Activated naive CD8-positive, alpha-beta T cell treated with anti-CD3 and anti-CD28 coated beads for 36 hours (primary cell): ENCODE results near the gene ABHD2. TPM values are rescaled to one million over a fixed set of nuclear protein-coding genes. Genes with fewer than 3 reads are reported as not detected.

Experiments used
- DNase-seq: peaks from one replicate; pipeline ENCODE4 v3.0.0; 2021
- H3K27ac Mint-ChIP-seq: one replicate; pipeline ENCODE4 v1.8.0; 2022; ENCODE audit warnings: mild to moderate bottlenecking, moderate library complexity, mixed read lengths
- H3K27me3 Mint-ChIP-seq: one replicate; pipeline ENCODE4 v1.8.0; 2022; ENCODE audit warnings: mild to moderate bottlenecking, mixed read lengths
- H3K36me3 Mint-ChIP-seq: one replicate; pipeline ENCODE4 v1.8.0; 2021; ENCODE audit warnings: mild to moderate bottlenecking, mixed read lengths
- H3K4me1 Mint-ChIP-seq: one replicate; pipeline ENCODE4 v1.8.0; 2021; ENCODE audit warnings: mixed read lengths
- H3K4me3 Mint-ChIP-seq: one replicate; pipeline ENCODE4 v1.8.0; 2022; ENCODE audit warnings: mild to moderate bottlenecking, moderate library complexity, mixed read lengths
- H3K9me3 Mint-ChIP-seq: one replicate; pipeline ENCODE4 v1.8.0; 2022; ENCODE audit warnings: mixed read lengths
- total RNA-seq, 2 experiments: library from RNA; stranded (reverse); gene quantifications; one replicate each; pipeline ENCODE4 v1.2.3, GENCODE V29; 2021

The ABHD2 gene
- total RNA-seq, 2 experiments from 2014 or later: 47.6 to 49.2 TPM

GRCh38 chr15:89201465-89202005 is 113.3 kb downstream of the ABHD2 start:
- Mint-ChIP-seq H3K4me1 (peaks cover 40% of the 10 kb centered on the region), H3K4me3 (no peak overlapping the region), H3K27ac (no peak overlapping the region), H3K9me3 (no peaks in the 10 kb centered on the region), H3K27me3 (no peaks in the 10 kb centered on the region), H3K36me3 (peaks cover 17% of the 10 kb centered on the region)
- no peak for DNase-seq

GRCh38 chr15:89203705-89204273 is 115.5 kb downstream of the ABHD2 start:
- peaks cover 34% of the 10 kb centered on the region for H3K4me1 Mint-ChIP-seq
- no peaks in the 10 kb centered on the region for H3K9me3 Mint-ChIP-seq
- peak overlapping the region; percentile 58 for H3K4me3 Mint-ChIP-seq
- DNase-seq: peak; percentile 35
- H3K27ac Mint-ChIP-seq: peak overlapping the region; percentile 83
- peaks cover 11% of the 10 kb centered on the region for H3K27me3 Mint-ChIP-seq
- peaks cover 15% of the 10 kb centered on the region for H3K36me3 Mint-ChIP-seq

GRCh38 chr15:89205991-89206585 is 117.8 kb downstream of the ABHD2 start:
- Mint-ChIP-seq H3K4me1 (peaks cover 34% of the 10 kb centered on the region), H3K27ac (no peak overlapping the region), H3K4me3 (no peak overlapping the region), H3K9me3 (no peaks in the 10 kb centered on the region), H3K27me3 (peaks cover 11% of the 10 kb centered on the region), H3K36me3 (peaks cover 10% of the 10 kb centered on the region)
- DNase-seq: no peak

- peaks cover 11% of the 10 kb centered on the region for H3K27me3 Mint-ChIP-seq
- peaks cover 34% of the 10 kb centered on the region for H3K4me1 Mint-ChIP-seq
- H3K27ac Mint-ChIP-seq: no peak overlapping the region
- no peaks in the 10 kb centered on the region for H3K9me3 Mint-ChIP-seq
- H3K4me3 Mint-ChIP-seq: no peak overlapping the region
- H3K36me3 Mint-ChIP-seq: peaks cover 5% of the 10 kb centered on the region
- peak; percentile 80 for DNase-seq
These were observed 118.7 kb downstream of the ABHD2 start for GRCh38 chr15:89206908-89207331.

- Mint-ChIP-seq H3K27ac (no peak overlapping the region), H3K27me3 (peaks cover 11% of the 10 kb centered on the region), H3K4me3 (no peak overlapping the region), H3K36me3 (peaks cover 3% of the 10 kb centered on the region), H3K9me3 (no peaks in the 10 kb centered on the region), H3K4me1 (peaks cover 31% of the 10 kb centered on the region)
- DNase-seq: no peak
These were observed 120.0 kb downstream of the ABHD2 start for GRCh38 chr15:89208256-89208655.

GRCh38 chr15:89209057-89209456 is 120.8 kb downstream of the ABHD2 start:
- peaks cover 11% of the 10 kb centered on the region for H3K27me3 Mint-ChIP-seq
- DNase-seq: no peak
- H3K4me3 Mint-ChIP-seq: no peak overlapping the region
- H3K27ac Mint-ChIP-seq: no peak overlapping the region
- H3K36me3 Mint-ChIP-seq: no peaks in the 10 kb centered on the region
- H3K9me3 Mint-ChIP-seq: no peaks in the 10 kb centered on the region
- H3K4me1 Mint-ChIP-seq: peaks cover 23% of the 10 kb centered on the region

- Mint-ChIP-seq H3K36me3 (no peaks in the 10 kb centered on the region), H3K9me3 (no peaks in the 10 kb centered on the region), H3K27ac (no peak overlapping the region), H3K4me1 (peaks cover 5% of the 10 kb centered on the region), H3K4me3 (no peak overlapping the region), H3K27me3 (peaks cover 11% of the 10 kb centered on the region)
- DNase-seq: no peak
These were observed 123.5 kb downstream of the ABHD2 start for GRCh38 chr15:89211678-89212170.

GRCh38 chr15:89215627-89216026 is 127.4 kb downstream of the ABHD2 start:
- no peak overlapping the region for H3K4me3 Mint-ChIP-seq
- H3K9me3 Mint-ChIP-seq: no peaks in the 10 kb centered on the region
- no peaks in the 10 kb centered on the region for H3K27me3 Mint-ChIP-seq
- no peaks in the 10 kb centered on the region for H3K4me1 Mint-ChIP-seq
- H3K27ac Mint-ChIP-seq: no peak overlapping the region
- no peaks in the 10 kb centered on the region for H3K36me3 Mint-ChIP-seq
- no peak for DNase-seq

- Mint-ChIP-seq H3K27me3 (no peaks in the 10 kb centered on the region), H3K36me3 (no peaks in the 10 kb centered on the region), H3K27ac (no peak overlapping the region), H3K4me3 (no peak overlapping the region), H3K9me3 (no peaks in the 10 kb centered on the region), H3K4me1 (peaks cover 2% of the 10 kb centered on the region)
- DNase-seq: no peak
These were observed 128.8 kb downstream of the ABHD2 start for GRCh38 chr15:89217031-89217430.

- peaks cover 2% of the 10 kb centered on the region for H3K4me1 Mint-ChIP-seq
- peaks cover 5% of the 10 kb centered on the region for H3K27me3 Mint-ChIP-seq
- H3K4me3 Mint-ChIP-seq: no peak overlapping the region
- no peak overlapping the region for H3K27ac Mint-ChIP-seq
- no peaks in the 10 kb centered on the region for H3K9me3 Mint-ChIP-seq
- H3K36me3 Mint-ChIP-seq: no peaks in the 10 kb centered on the region
- DNase-seq: no peak
These were observed 129.6 kb downstream of the ABHD2 start for GRCh38 chr15:89217686-89218376.

GRCh38 chr15:89218531-89218930 is 130.3 kb downstream of the ABHD2 start:
- H3K27me3 Mint-ChIP-seq: peaks cover 6% of the 10 kb centered on the region
- H3K36me3 Mint-ChIP-seq: no peaks in the 10 kb centered on the region
- no peak overlapping the region for H3K27ac Mint-ChIP-seq
- no peak overlapping the region for H3K4me3 Mint-ChIP-seq
- H3K9me3 Mint-ChIP-seq: no peaks in the 10 kb centered on the region
- H3K4me1 Mint-ChIP-seq: peaks cover 2% of the 10 kb centered on the region
- DNase-seq: no peak

GRCh38 chr15:89221543-89221942 is 133.3 kb downstream of the ABHD2 start, which contains the start of gene RLBP1:
TSS of gene RLBP1 (minus strand) at chr15:89221579. CDS start at chr15:89218975, 2,604 bp downstream.
- Mint-ChIP-seq H3K27ac (no peak within 1 kb of the TSS), H3K27me3 (peaks cover 6% of the 10 kb centered on the region), H3K36me3 (no peaks in the 10 kb centered on the region), H3K4me1 (peaks cover 2% of the 10 kb centered on the region), H3K4me3 (no peak within 1 kb of the TSS), H3K9me3 (no peaks in the 10 kb centered on the region)
- DNase-seq: no peak

GRCh38 chr15:89225588-89225987 is 137.3 kb downstream of the ABHD2 start:
- Mint-ChIP-seq H3K9me3 (no peaks in the 10 kb centered on the region), H3K27ac (no peak overlapping the region), H3K4me3 (no peak overlapping the region), H3K36me3 (no peaks in the 10 kb centered on the region), H3K27me3 (peaks cover 11% of the 10 kb centered on the region), H3K4me1 (peaks cover 2% of the 10 kb centered on the region)
- DNase-seq: no peak

GRCh38 chr15:89226359-89227221 is 138.3 kb downstream of the ABHD2 start:
- DNase-seq: no peak
- H3K4me3 Mint-ChIP-seq: no peak overlapping the region
- H3K27ac Mint-ChIP-seq: no peak overlapping the region
- no peaks in the 10 kb centered on the region for H3K9me3 Mint-ChIP-seq
- peaks cover 12% of the 10 kb centered on the region for H3K27me3 Mint-ChIP-seq
- no peaks in the 10 kb centered on the region for H3K36me3 Mint-ChIP-seq
- no peaks in the 10 kb centered on the region for H3K4me1 Mint-ChIP-seq
